GM21526 (cell line): ENCODE data around the gene KCNQ1.

ENCODE experiments used
- ATAC-seq: cut with Tn5 transposase; IDR thresholded peaks from one replicate; pipeline ENCODE4 v1.9.1; 2021; ENCODE audit warnings: moderate library complexity; ENCODE audit not compliant: unreplicated experiment, low FRiP score

Gene KCNQ1

GRCh38 chr11:2853997-2854560, 409.3 kb downstream of the KCNQ1 start:
- ATAC-seq, result no peak

GRCh38 chr11:2855162-2855561, 410.4 kb downstream of the KCNQ1 start:
- no peak for ATAC-seq

- no peak for ATAC-seq
Observed at GRCh38 chr11:2857276-2857675, 412.5 kb downstream of the KCNQ1 start.

- ATAC-seq, result no peak
Observed at GRCh38 chr11:2857918-2858317, 413.1 kb downstream of the KCNQ1 start.

DNA sequence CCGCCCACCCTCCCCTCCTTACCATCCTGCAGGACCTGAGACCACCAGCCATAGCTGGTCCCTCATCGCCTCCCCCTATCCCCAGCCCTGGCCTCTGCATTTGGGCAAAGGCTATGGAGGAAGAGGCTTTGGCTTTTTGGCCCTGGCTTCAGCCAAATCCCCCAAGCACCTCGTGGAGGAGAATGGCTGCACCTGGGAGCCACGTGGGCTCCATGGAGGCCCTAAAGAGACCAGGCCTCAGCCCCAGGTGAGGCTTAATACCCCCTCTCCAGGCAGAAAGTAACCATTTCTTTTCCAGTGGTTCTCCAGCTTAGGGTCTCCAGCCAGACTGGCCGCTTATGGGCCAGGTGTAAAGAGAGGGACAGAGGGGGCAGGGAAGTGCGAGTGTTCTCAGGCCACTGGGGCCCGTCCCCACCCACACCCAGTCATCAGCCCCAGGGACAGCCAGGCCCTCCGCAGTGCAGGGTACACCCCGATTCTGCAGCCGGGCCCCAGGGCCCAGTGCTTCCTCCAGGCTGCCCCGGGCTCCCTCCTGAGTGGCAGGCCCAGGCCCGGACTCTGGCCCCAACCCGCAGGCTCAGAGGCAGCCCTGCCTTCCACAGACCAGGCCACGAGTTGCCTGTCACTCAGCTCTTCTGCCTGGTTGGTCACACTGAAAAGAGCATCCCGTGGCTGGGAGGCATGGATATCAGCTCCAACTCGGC, 414.3 kb downstream of the KCNQ1 start:
- no peak for ATAC-seq

GRCh38 chr11:2859699-2860037, 414.9 kb downstream of the KCNQ1 start:
- no peak for ATAC-seq

GRCh38 chr11:2860636-2861035, 415.8 kb downstream of the KCNQ1 start:
- no peak for ATAC-seq

- ATAC-seq, result no peak
Observed at GRCh38 chr11:2862395-2863275, 417.8 kb downstream of the KCNQ1 start.

DNA sequence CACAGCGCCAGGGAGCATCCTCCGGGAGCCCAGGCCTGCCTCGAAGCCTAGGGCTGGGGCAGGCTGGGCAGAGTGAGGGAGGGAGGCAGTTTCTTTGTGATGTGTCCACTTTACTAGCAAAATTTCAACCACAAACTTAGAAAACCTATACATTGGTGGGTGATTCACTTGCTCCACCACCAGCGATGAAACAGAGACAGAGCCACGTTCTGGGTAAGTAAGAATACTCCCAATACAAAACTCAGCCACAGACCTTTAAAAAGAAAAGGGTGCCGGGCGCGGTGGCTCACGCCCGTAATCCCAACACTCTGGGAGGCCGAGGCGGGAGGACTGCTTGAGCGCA, 418.4 kb downstream of the KCNQ1 start:
- ATAC-seq, result no peak

DNA sequence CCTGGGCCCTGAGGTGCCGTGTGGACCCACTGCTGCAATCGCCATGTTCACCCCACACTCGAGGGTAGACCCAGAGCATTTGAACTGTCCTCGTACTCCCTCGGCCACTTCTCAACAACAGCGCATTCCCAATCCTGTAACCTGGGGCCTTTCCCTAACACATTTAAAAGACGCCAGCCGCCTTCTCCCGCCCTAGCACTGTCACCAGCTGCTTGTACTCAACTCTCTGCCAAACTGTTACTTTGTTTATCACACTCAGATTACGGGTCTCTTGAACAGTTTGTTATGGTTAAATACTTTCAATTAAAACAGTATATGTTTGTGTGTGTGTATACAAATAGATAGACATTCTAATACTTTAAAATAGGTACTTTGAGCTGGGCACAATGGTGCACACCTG, 420.1 kb downstream of the KCNQ1 start:
- ATAC-seq, result no peak

DNA sequence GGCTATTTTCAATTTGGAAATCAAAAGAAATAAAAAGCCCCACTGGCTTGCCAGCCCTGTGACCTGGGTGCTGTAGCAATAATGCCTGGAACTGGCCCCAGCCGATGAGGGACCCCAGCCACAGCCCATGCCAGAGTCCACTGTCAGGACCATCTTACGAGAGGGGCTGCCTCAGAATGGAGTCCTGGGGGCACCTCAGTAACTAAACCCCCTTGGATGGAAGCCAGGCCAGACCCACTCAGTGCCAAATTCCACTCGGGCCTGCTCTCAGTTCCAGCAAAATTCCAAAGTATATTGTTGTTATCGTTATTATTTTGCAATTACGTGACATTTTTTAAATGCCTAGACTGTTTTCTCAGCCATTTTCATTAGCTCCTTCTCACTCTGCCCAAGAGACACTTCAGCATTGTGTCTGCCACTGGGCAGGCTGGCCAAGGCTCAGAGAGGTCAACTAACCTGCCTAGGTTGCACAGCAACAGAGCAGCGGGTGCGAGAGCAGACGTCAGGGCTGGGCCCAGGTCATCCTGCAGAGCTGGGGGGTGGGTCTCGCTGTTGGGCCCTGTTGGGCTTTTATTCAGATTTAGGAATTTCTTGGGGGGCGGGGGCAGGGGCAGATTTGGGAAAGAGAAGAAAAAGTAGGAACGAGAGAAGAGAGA, 421.2 kb downstream of the KCNQ1 start:
- ATAC-seq, result no peak

GRCh38 chr11:2867142-2867541, 422.3 kb downstream of the KCNQ1 start:
- ATAC-seq, result no peak

- ATAC-seq, result no peak
Observed at GRCh38 chr11:2867722-2868505, 423.1 kb downstream of the KCNQ1 start.

GRCh38 chr11:2868506-2869133, 423.8 kb downstream of the KCNQ1 start:
- ATAC-seq, result no peak

- no peak for ATAC-seq
Observed at GRCh38 chr11:2869134-2869526, 424.3 kb downstream of the KCNQ1 start.

DNA sequence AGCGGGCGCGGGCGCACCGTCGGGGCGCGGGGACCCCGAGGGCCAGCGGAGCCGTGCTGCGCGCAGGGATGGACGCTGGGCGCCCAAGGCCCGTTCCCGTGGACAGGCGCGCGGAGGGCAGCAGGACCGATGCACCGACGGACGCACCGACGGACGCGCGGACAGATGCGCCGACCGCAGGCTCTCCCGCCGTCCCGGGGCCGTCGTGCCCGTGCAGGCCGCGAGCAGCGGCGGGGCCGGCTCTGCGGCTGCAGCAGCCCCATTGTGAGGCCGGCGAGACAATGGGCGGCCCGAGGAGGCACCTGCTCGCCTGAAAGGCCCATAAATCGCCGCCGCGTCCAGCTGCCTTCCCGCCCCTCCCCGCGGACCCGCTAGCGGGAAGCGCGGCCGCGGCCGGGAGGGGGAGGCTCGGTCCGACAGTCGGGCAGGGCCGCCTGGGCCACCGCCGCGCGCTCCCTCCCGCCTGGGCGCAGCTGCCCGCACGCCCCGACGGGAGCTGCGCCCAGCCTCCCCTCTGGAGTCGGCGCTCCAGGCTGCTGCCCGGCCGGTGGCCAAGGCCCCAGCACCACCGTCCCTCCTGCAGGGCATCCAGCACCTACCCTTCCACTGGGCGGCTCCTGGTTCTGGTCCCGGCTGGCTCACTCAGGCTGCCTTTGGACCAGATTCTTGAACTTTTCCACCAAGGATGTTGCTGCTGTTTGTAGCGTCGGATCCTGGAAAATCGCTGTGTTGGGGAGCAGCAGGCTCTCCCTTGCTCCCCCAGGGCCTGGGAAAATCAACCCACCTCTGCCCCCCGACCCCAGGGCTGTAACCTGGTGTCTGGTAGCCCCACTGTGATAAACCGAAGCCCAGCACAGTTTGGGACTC, 425.0 kb downstream of the KCNQ1 start:
- ATAC-seq, result no peak

GRCh38 chr11:2870460-2870859, 425.7 kb downstream of the KCNQ1 start:
- ATAC-seq, result no peak

DNA sequence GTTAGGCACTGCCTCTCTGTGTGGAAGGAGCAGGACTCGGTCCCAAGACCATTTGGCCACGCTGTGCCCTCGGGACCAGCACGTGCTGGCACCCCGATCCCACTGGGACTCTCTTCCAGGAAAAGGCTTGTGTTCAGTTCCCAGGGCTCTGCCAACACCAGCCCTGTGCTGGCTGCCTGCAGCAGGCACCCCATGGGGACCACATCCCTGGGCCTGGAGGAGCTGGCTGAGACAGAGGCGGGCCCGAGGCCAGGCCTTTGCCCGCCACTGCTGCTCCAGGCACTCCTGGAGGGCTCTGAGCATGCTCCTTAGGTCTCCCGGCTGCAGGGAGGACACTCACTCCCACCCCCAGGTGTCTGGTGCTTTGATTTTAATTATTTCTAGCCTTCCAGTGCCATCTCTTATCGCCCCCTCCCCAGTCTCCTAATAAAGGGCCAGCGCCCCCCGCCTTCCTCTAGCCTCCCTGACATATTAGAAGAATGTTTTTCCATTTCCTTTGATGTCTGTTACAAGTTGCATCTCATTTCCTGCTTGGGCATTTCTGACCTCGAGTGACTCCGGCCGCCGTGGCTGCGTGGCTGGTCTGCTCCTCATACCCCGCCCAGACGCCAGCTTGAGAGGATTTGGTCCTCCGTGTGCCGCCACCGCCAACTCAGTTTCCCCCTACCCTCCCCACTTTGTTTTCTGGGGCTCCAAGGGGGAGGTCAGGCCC, 426.3 kb downstream of the KCNQ1 start:
- ATAC-seq, result no peak

GRCh38 chr11:2874963-2875362, 430.2 kb downstream of the KCNQ1 start:
- no peak for ATAC-seq
